Neural progenitor cell (in vitro differentiated cells): ENCODE data around the gene MEF2D. TPM values are rescaled to one million over a fixed set of nuclear protein-coding genes. Genes with fewer than 3 reads are reported as not detected.

Experiments
- DNase-seq: peaks from one replicate; pipeline ENCODE4 v3.0.0-alpha.2; 2016; ENCODE audit warnings: low spot score
- H2AFZ ChIP-seq: fragments of 200-600 bp; sonication (generic); replicated peaks from 2 replicates; pipeline ENCODE4 v1.6.1; 2016; ENCODE audit warnings: antibody characterized with exemption
- H3F3A ChIP-seq: fragments of 200-600 bp; sonication (generic); 2 replicates; pipeline ENCODE4 v1.6.1; 2016; ENCODE audit warnings: antibody characterized with exemption, low read depth
- H3K27ac ChIP-seq: fragments of 200-600 bp; sonication (generic); 2 replicates; pipeline ENCODE4 v1.5.1; 2016; ENCODE audit warnings: mild to moderate bottlenecking
- H3K27me3 ChIP-seq: fragments of 200-600 bp; sonication (generic); 2 replicates; pipeline ENCODE4 v1.6.1; 2016; ENCODE audit warnings: mild to moderate bottlenecking, moderate library complexity
- H3K36me3 ChIP-seq: fragments of 200-600 bp; sonication (generic); 2 replicates; pipeline ENCODE4 v1.5.1; 2016
- H3K4me1 ChIP-seq: fragments of 200-600 bp; sonication (generic); 2 replicates; pipeline ENCODE4 v1.6.1; 2016; ENCODE audit warnings: mixed run types
- H3K4me2 ChIP-seq: fragments of 200-600 bp; sonication (generic); 2 replicates; pipeline ENCODE4 v1.6.1; 2016
- H3K4me3 ChIP-seq: fragments of 200-600 bp; sonication (generic); 2 replicates; pipeline ENCODE4 v1.5.1; 2016
- H3K79me2 ChIP-seq: fragments of 200-600 bp; sonication (generic); 2 replicates; pipeline ENCODE4 v1.6.1; 2016; ENCODE audit warnings: low read depth
- H3K9ac ChIP-seq: fragments of 200-600 bp; sonication (generic); 2 replicates; pipeline ENCODE4 v1.6.1; 2016
- H3K9me3 ChIP-seq: fragments of 200-600 bp; sonication (generic); 2 replicates; pipeline ENCODE4 v1.5.1; 2016; ENCODE audit warnings: low read depth
- H4K20me1 ChIP-seq: fragments of 200-600 bp; sonication (generic); 2 replicates; pipeline ENCODE4 v1.6.1; 2016; ENCODE audit warnings: low read depth
- H3K27ac Mint-ChIP-seq: 3 replicates; pipeline ENCODE4 v1.8.0; 2021; ENCODE audit warnings: mixed read lengths
- H3K27me3 Mint-ChIP-seq: 2 replicates; pipeline ENCODE4 v1.8.0; 2022; ENCODE audit warnings: low read depth, mild to moderate bottlenecking, inconsistent platforms, moderate library complexity, mixed read lengths; ENCODE audit not compliant: insufficient read depth
- H3K36me3 Mint-ChIP-seq: 3 replicates; pipeline ENCODE4 v1.8.0; 2021; ENCODE audit warnings: mixed read lengths
- H3K4me1 Mint-ChIP-seq: 3 replicates; pipeline ENCODE4 v1.8.0; 2021; ENCODE audit warnings: mixed read lengths
- H3K4me3 Mint-ChIP-seq: 3 replicates; pipeline ENCODE4 v1.8.0; 2021; ENCODE audit warnings: mild to moderate bottlenecking, moderate library complexity, mixed read lengths
- H3K9me3 Mint-ChIP-seq: 3 replicates; pipeline ENCODE4 v1.8.0; 2020; ENCODE audit warnings: mixed read lengths
- CTCF ChIP-seq: fragments of 200-600 bp; sonication (generic); IDR thresholded peaks from 2 replicates; pipeline ENCODE4 v1.5.1; 2017; ENCODE audit warnings: antibody characterized with exemption, mild to moderate bottlenecking
- EZH2 ChIP-seq: fragments of 200-600 bp; sonication (generic); IDR thresholded peaks from 2 replicates; pipeline ENCODE4 v1.6.1; 2017; ENCODE audit warnings: antibody characterized with exemption, mild to moderate bottlenecking, moderate library complexity
- EZH2phosphoT487 ChIP-seq: fragments of 200-600 bp; sonication (generic); IDR thresholded peaks from 2 replicates; pipeline ENCODE4 v1.6.1; 2017; ENCODE audit warnings: antibody characterized with exemption
- total RNA-seq: library from RNA; depleted of rRNA; stranded (reverse); fragments of >200 nt; gene quantifications from 2 replicates; pipeline ENCODE4 v1.2.3, GENCODE V29; 2015; ENCODE audit warnings: low replicate concordance

MEF2D gene
- total RNA-seq, 1 donor from 2014 or later, result 1.8 TPM

- no peak overlapping the region for H3K4me3 ChIP-seq
- H3K9me3 Mint-ChIP-seq, result no peaks in the 10 kb centered on the region
- no peak overlapping the region for H3K4me2 ChIP-seq
- DNase-seq, result no peak
- no peak overlapping the region for H3K4me3 Mint-ChIP-seq
- no peak overlapping the region for H3K27ac ChIP-seq
- H4K20me1 ChIP-seq, result no peaks in the 10 kb centered on the region
- no peak for TF ChIP-seq EZH2
- TF ChIP-seq EZH2phosphoT487, result no peak
- no peak for TF ChIP-seq CTCF
- H3K4me1 Mint-ChIP-seq, result no peaks in the 10 kb centered on the region
- H3K4me1 ChIP-seq, result no peaks in the 10 kb centered on the region
- H3K9me3 ChIP-seq, result no peaks in the 10 kb centered on the region
- no peak overlapping the region for H2AFZ ChIP-seq
- no peak overlapping the region for H3K27ac Mint-ChIP-seq
- H3F3A ChIP-seq, result no peaks in the 10 kb centered on the region
- no peak overlapping the region for H3K9ac ChIP-seq
- H3K27me3 Mint-ChIP-seq, result peaks cover 3% of the 10 kb centered on the region
- H3K36me3 ChIP-seq, result no peaks in the 10 kb centered on the region
- H3K79me2 ChIP-seq, result no peaks in the 10 kb centered on the region
- H3K36me3 Mint-ChIP-seq, result peaks cover 33% of the 10 kb centered on the region
- H3K27me3 ChIP-seq, result no peaks in the 10 kb centered on the region
These were observed 39.3 kb upstream of the MEF2D start for GRCh38 chr1:156539818-156540355.

- H3K36me3 Mint-ChIP-seq, result peaks cover 31% of the 10 kb centered on the region
These were observed 38.3 kb upstream of the MEF2D start for GRCh38 chr1:156538711-156539440.

GRCh38 chr1:156537027-156537426 is 36.5 kb upstream of the MEF2D start:
- Histone ChIP-seq H3K4me1 (no peaks in the 10 kb centered on the region), H3K79me2 (no peaks in the 10 kb centered on the region), H3F3A (no peaks in the 10 kb centered on the region), H3K36me3 (no peaks in the 10 kb centered on the region), H3K27me3 (no peaks in the 10 kb centered on the region), H4K20me1 (no peaks in the 10 kb centered on the region), H3K9ac (no peak overlapping the region), H3K4me3 (no peak overlapping the region), H3K4me2 (no peak overlapping the region), H3K27ac (no peak overlapping the region), H2AFZ (no peak overlapping the region), H3K9me3 (no peaks in the 10 kb centered on the region)
- H3K27me3 Mint-ChIP-seq, result no peaks in the 10 kb centered on the region
- DNase-seq, result no peak
- peaks cover 33% of the 10 kb centered on the region for H3K36me3 Mint-ChIP-seq
- H3K4me3 Mint-ChIP-seq, result no peak overlapping the region
- no peak overlapping the region for H3K27ac Mint-ChIP-seq
- H3K9me3 Mint-ChIP-seq, result no peaks in the 10 kb centered on the region
- H3K4me1 Mint-ChIP-seq, result no peaks in the 10 kb centered on the region
- TF ChIP-seq CTCF, result no peak
- no peak for TF ChIP-seq EZH2
- TF ChIP-seq EZH2phosphoT487, result no peak

More at GRCh38 chr1:156538711-156539440, 38.3 kb upstream of the MEF2D start:
- DNase-seq, result no peak
- Mint-ChIP-seq H3K9me3 (no peaks in the 10 kb centered on the region), H3K27me3 (no peaks in the 10 kb centered on the region), H3K4me3 (no peak overlapping the region), H3K27ac (no peak overlapping the region), H3K4me1 (no peaks in the 10 kb centered on the region)
- H2AFZ ChIP-seq, result no peak overlapping the region
- H3K4me3 ChIP-seq, result no peak overlapping the region
- no peaks in the 10 kb centered on the region for H3K27me3 ChIP-seq
- H3K36me3 ChIP-seq, result no peaks in the 10 kb centered on the region
- no peaks in the 10 kb centered on the region for H3K9me3 ChIP-seq
- no peak for TF ChIP-seq CTCF
- no peak for TF ChIP-seq EZH2
- no peak for TF ChIP-seq EZH2phosphoT487
- no peaks in the 10 kb centered on the region for H3K4me1 ChIP-seq
- no peaks in the 10 kb centered on the region for H3F3A ChIP-seq
- no peaks in the 10 kb centered on the region for H3K79me2 ChIP-seq
- H3K9ac ChIP-seq, result no peak overlapping the region
- no peak overlapping the region for H3K27ac ChIP-seq
- H4K20me1 ChIP-seq, result no peaks in the 10 kb centered on the region
- H3K4me2 ChIP-seq, result no peak overlapping the region
